ENCODE data around the gene ABL1. TPM values are rescaled to one million over a fixed set of nuclear protein-coding genes. Genes with fewer than 3 reads are reported as not detected.

The ABL1 gene
- total RNA-seq, 1 donor from 2014 or later = 31.5 TPM

GRCh38 chr9:130865921-130866320 lies 30.9 kb downstream of the ABL1 start:
- intact Hi-C loops (cut with DNase I) = loop anchor here (2.0 to 5.0 kb wide), 2 partner anchors 131 to 159 kb away; no protein-coding TSS in a partner anchor
- ATAC-seq (ENCODE audit: poor library complexity) = no peak

DNA sequence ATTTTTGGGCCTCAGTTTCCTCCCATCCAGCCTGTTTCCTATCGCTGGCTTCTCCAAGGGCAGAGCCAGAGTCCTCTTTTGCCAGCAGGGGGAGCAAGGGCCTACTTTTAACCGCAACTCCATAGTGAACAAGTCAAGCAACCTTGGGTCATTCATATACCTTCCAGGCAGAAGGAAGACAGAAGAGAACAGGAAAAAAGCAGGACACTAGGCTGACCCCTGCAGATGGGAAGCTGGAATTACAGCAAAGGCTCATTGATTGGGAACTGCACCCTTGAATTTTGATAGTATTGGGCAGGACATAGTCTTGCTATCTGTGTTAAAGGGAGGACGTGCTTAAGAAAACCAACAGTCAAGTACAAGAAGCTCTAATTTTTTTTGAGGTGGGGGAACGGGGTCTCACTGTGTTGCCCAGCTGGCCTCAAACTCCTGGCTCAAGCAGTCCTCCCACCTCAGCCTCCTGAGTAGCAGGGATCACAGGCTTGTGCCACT lies 31.5 kb downstream of the ABL1 start:
- ATAC-seq (ENCODE audit: poor library complexity) (peak; percentile 11), DNase-seq (no peak)
- intact Hi-C loops (cut with DNase I) = loop anchor here (5.0 kb wide), 1 partner anchor 131 kb away; no protein-coding TSS in a partner anchor

More at GRCh38 chr9:130865921-130866320, 30.9 kb downstream of the ABL1 start:
- DNase-seq = no peak

GRCh38 chr9:130867556-130867955 lies 32.5 kb downstream of the ABL1 start:
- ATAC-seq (ENCODE audit: poor library complexity) (no peak), DNase-seq (no peak)
- intact Hi-C loops (cut with DNase I) = loop anchor here (5.0 kb wide), 1 partner anchor 130 kb away; no protein-coding TSS in a partner anchor

DNA sequence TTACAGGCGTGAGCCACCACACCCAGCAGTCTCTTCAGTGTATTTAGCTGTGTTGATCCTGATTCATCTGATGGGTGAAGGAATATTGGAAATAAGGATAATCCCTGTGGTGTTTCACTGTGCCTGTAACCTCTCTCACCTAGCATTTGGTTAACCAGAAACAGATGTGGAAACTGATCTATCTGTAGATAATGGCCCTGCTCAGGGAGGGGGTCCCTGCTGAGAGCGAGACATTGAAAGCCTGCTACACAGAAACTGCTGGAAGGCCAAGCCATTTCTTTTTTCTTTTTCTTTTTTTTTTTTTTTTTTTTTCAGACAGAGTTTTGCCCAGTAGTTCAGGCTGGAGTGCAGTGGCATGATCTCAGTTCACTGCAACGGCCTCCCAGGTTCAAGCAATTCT lies 33.2 kb downstream of the ABL1 start:
- DNase-seq (no peak), ATAC-seq (ENCODE audit: poor library complexity) (no peak)
- intact Hi-C loops (cut with DNase I) = loop anchor here (5.0 kb wide), 1 partner anchor 129 kb away; no protein-coding TSS in a partner anchor

- intact Hi-C loops (cut with DNase I) = loop anchor here (5.0 kb wide), 1 partner anchor 128 kb away; no protein-coding TSS in a partner anchor
- DNase-seq = peak; percentile 84
- ATAC-seq (ENCODE audit: poor library complexity) = peak; percentile 32
These were observed 34.2 kb downstream of the ABL1 start for GRCh38 chr9:130869250-130869649.

DNA sequence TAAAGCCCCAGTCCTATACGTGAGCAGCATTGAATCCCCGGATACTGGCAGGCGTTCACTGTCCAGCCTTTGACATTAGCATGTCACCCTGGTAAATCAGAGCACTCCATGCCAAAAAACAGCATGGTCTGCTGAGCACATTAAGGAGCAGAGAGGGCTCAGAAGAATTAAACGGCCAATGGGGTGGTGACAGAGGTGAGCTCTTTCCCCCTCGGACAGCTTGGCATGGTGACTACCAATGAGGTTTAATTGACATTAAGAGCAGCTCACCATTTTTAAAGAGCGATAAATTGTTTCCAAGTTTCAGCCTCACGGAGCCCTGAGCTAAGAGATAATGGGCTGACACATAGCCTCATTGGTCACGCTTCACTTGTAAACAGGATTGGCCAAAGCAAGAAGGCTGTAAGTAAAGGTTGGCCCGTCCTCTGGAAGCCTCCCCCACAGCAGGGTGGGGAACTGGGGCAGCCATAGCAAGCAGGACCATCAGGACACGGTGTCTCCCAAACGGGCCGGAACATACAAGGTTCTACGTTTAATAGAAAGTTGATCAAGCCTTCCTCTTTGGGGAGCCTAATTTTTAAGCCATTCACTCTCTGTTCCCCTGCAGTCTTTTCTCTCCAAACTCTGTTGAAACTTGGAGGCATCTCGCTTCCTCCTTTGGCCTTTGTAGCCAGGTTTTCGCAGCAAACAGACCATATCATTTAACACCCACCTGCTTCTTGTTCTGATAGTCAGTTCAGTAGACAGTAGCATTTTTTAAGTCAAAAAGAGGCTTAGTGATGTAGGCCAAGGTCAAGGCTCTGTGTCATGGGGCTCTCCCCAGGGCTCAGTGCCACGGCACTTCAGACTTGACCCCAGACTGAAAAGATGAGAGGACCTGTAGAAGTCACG lies 35.7 kb downstream of the ABL1 start:
- ATAC-seq (ENCODE audit: poor library complexity) (peak; percentile 71), DNase-seq (no peak)
- intact Hi-C loops (cut with DNase I) = loop anchor here (5.0 kb wide), 1 partner anchor 62 kb away; no protein-coding TSS in a partner anchor

DNA sequence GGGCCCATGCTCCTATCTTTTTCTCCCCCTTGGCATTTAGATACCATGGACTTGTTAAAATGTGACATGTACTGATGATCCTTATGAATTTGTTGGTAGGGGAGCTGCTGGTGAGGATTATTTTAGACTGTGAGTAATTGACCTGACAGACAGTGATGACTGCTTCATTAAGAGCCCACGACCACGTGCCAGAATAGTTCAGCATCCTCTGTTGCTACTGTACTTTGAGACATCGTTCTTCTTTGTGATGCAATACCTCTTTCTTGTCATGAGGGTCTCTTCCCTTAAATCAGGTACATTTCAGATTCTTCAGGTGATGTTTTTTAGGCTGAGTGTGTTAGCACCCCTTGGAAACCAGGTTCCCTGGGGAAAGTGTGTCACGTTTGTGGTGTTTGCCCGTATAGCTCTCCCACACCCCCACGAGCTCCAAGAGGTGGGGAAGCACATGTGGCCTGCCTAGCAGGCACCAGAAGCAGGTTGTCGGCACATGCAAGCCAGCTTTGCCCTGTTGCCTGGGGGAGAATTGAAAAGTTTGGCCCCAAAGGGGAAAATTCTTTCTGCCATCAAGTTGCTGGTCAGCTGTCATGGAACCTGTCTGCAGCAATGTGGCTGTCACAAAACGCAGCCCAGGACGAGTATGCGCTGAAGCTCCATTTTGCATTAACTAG lies 36.5 kb downstream of the ABL1 start:
- intact Hi-C loops (cut with DNase I) = loop anchor here (5.0 kb wide), 1 partner anchor 61 kb away; no protein-coding TSS in a partner anchor
- no peak for DNase-seq
- peak; percentile 4 for ATAC-seq (ENCODE audit: poor library complexity)

- DNase-seq (no peak), ATAC-seq (ENCODE audit: poor library complexity) (no peak)
- intact Hi-C loops (cut with DNase I) = loop anchor here (5.0 kb wide), 1 partner anchor 60 kb away; no protein-coding TSS in a partner anchor
These were observed 37.0 kb downstream of the ABL1 start for GRCh38 chr9:130872093-130872492.

DNA sequence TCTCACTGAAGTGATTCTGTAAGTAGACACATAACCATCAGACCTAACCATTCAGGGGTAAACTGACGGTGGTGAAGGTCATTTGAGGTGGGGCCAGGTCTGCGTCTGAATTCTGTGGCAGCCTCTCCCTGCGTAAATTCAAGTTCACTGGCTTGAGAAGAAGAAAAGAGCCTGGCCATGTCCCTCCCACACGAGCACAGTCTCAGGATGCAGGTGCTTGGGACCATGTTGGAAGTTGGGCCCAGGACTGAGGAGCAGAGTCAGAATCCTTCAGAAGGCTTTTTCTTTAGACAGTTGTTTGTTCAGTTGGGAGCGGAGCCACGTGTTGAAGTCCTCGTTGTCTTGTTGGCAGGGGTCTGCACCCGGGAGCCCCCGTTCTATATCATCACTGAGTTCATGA lies 37.5 kb downstream of the ABL1 start:
- ATAC-seq (ENCODE audit: poor library complexity) (no peak), DNase-seq (no peak)
- intact Hi-C loops (cut with DNase I) = loop anchor here (5.0 kb wide), 1 partner anchor 60 kb away; no protein-coding TSS in a partner anchor

GRCh38 chr9:130872912-130873503 lies 38.0 kb downstream of the ABL1 start:
- intact Hi-C loops (cut with DNase I) = loop anchor here (5.0 kb wide), 1 partner anchor 59 kb away; no protein-coding TSS in a partner anchor
- peak; percentile 74 for ATAC-seq (ENCODE audit: poor library complexity)

GRCh38 chr9:130873966-130874365 lies 38.9 kb downstream of the ABL1 start:
- ATAC-seq (ENCODE audit: poor library complexity) (no peak), DNase-seq (no peak)
- intact Hi-C loops (cut with DNase I) = loop anchor here (5.0 kb wide), 1 partner anchor 58 kb away; no protein-coding TSS in a partner anchor

More at GRCh38 chr9:130872912-130873503, 38.0 kb downstream of the ABL1 start:
- peak; percentile 81 for DNase-seq

DNA sequence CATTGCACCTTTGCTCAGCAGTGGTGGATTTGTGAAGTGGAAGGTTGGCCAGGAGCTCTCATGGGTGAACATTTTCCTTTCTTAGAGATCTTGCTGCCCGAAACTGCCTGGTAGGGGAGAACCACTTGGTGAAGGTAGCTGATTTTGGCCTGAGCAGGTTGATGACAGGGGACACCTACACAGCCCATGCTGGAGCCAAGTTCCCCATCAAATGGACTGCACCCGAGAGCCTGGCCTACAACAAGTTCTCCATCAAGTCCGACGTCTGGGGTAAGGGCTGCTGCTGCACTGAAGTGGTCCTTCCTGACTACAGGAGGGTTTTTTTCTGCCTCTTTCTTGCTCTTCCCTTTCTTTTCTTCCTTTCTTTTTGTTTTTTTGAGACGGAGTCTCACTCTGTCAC lies 39.7 kb downstream of the ABL1 start:
- DNase-seq = no peak
- ATAC-seq (ENCODE audit: poor library complexity) = no peak
- intact Hi-C loops (cut with DNase I) = loop anchor here (5.0 kb wide), 1 partner anchor 58 kb away; no protein-coding TSS in a partner anchor

DNA sequence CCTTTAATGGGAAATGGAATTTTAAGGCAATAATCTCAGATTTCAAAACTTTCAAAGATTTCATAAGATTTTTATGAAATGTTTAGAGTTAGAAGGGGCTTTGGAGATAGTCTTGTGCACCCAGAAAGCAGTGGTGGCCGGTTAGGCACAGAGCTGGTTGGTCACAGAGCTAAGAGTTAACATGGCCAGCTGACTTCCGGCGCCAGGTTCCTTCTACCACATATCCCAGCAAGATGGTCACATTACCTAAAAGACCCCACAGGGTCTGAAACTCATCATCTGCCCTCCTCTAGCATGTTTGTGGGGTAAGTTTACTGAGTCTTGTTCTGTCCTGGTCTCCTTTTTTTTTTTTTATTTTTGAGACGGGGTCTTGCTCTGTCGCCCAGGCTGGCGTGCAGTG lies 42.2 kb downstream of the ABL1 start:
- DNase-seq = no peak
- ATAC-seq (ENCODE audit: poor library complexity) = no peak
- intact Hi-C loops (cut with DNase I) = no loop called here

- intact Hi-C loops (cut with DNase I) = no loop called here
- ATAC-seq (ENCODE audit: poor library complexity) = no peak
- no peak for DNase-seq
These were observed 43.2 kb downstream of the ABL1 start for GRCh38 chr9:130878295-130878694.

- no peak for ATAC-seq (ENCODE audit: poor library complexity)
- intact Hi-C loops (cut with DNase I) = no loop called here
- DNase-seq = no peak
These were observed 44.9 kb downstream of the ABL1 start for GRCh38 chr9:130879863-130880411.

DNA sequence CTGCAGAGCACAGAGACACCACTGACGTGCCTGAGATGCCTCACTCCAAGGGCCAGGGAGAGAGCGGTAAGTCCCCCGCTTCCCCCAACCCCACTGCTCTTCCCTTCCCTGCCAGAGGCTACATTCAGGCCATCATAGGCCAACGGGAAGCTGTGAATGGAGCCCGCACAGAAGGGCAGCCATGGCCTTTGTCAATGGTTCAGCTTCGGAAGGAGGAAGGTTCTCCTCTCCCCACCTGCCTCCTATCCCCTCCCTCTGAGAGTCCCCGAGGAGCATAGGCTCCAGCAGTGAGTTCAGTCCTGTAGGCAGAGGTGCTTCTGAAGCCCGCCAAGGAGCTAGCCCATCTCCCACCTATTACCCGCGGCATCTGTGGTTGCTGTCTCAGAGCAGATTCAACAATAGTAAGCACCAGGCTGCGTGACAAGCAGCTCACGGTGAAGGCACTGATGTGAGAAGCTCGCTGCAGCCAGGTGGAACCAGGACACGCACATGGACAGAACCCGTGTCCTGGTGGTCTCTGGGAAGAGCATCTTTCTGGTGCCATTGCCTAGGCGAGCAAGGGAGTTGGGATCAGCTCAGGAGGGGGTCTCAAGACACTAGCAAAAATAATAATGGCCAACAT lies 45.7 kb downstream of the ABL1 start:
- intact Hi-C loops (cut with DNase I) = no loop called here
- ATAC-seq (ENCODE audit: poor library complexity) = no peak
- DNase-seq = peak; percentile 26

DNA sequence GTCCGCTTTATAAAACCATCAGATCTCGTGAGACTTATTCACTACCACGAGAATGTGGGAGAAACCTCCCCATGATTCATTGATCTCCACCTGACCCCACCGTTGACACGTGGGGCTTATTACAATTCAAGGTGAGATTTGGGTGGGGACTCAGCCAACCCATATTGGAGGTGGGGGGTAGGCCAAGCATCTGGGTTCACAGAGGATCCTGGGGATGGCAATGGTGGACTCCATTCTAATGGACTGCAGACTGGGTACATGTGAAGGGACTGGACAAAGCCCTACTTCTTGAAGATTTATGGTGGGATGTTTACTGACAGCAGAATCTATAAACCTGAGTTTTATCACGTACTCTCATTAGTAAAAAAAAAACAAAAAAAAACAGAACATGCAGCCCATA lies 46.5 kb downstream of the ABL1 start:
- ATAC-seq (ENCODE audit: poor library complexity) (no peak), DNase-seq (no peak)
- intact Hi-C loops (cut with DNase I) = no loop called here

- no peak for ATAC-seq (ENCODE audit: poor library complexity)
- intact Hi-C loops (cut with DNase I) = no loop called here
- DNase-seq = no peak
These were observed 47.7 kb downstream of the ABL1 start for GRCh38 chr9:130882696-130883225.

Data from Right ventricle myocardium superior (tissue), 1 donor.